GM23338 (cell line): ENCODE measurements around the gene TMPRSS15. TPM values are rescaled to one million over a fixed set of nuclear protein-coding genes. Genes with fewer than 3 reads are reported as not detected.

ENCODE experiments used
- ATAC-seq: fragments of 200-7000 bp; cut with Tn5 transposase; 3 replicates; pipeline ENCODE4 v1.9.1; 2020
- DNase-seq: peaks from one replicate; pipeline ENCODE4 v3.0.0-alpha.2; 2015; ENCODE audit warnings: low spot score
- H2AFZ ChIP-seq: fragments of 200-600 bp; sonication (generic); 2 replicates; pipeline ENCODE4 v1.8.0; 2016; ENCODE audit warnings: antibody characterized with exemption, mild to moderate bottlenecking, moderate library complexity
- H3F3A ChIP-seq: fragments of 200-600 bp; sonication (generic); replicated peaks from 2 replicates; pipeline ENCODE4 v1.8.0; 2017; ENCODE audit warnings: antibody characterized with exemption, mixed run types, low read depth
- H3K27ac ChIP-seq: fragments of 200-600 bp; sonication (generic); 2 replicates; pipeline ENCODE4 v1.6.1; 2016; ENCODE audit warnings: low read depth
- H3K27me3 ChIP-seq: fragments of 200-600 bp; sonication (generic); 2 replicates; pipeline ENCODE4 v1.8.0; 2016; ENCODE audit warnings: mild to moderate bottlenecking, mixed run types, moderate library complexity; ENCODE audit not compliant: insufficient read depth
- H3K36me3 ChIP-seq: fragments of 200-600 bp; sonication (generic); 2 replicates; pipeline ENCODE4 v1.8.0; 2016; ENCODE audit warnings: mild to moderate bottlenecking; ENCODE audit not compliant: insufficient read depth
- H3K4me1 ChIP-seq: fragments of 200-600 bp; sonication (generic); 2 replicates; pipeline ENCODE4 v1.8.0; 2016; ENCODE audit warnings: mild to moderate bottlenecking, moderate library complexity; ENCODE audit not compliant: insufficient read depth
- H3K4me2 ChIP-seq: fragments of 200-600 bp; sonication (generic); 2 replicates; pipeline ENCODE4 v1.7.1; 2017; ENCODE audit warnings: mixed run types
- H3K4me3 ChIP-seq: fragments of 200-600 bp; sonication (generic); 2 replicates; pipeline ENCODE4 v1.6.1; 2016; ENCODE audit warnings: mixed run types
- H3K79me2 ChIP-seq: fragments of 200-600 bp; sonication (generic); replicated peaks from 2 replicates; pipeline ENCODE4 v1.8.0; 2017; ENCODE audit warnings: mild to moderate bottlenecking; ENCODE audit not compliant: insufficient read depth
- H3K9me2 ChIP-seq: fragments of 200-600 bp; sonication (generic); 2 replicates; pipeline ENCODE4 v1.8.0; 2017; ENCODE audit not compliant: insufficient read depth
- H4K20me1 ChIP-seq: fragments of 200-600 bp; sonication (generic); replicated peaks from 2 replicates; pipeline ENCODE4 v1.8.0; 2017; ENCODE audit warnings: mild to moderate bottlenecking; ENCODE audit not compliant: insufficient read depth
- H3K27ac Mint-ChIP-seq: 2 replicates; pipeline ENCODE4 v1.8.0; 2020; ENCODE audit warnings: inconsistent platforms, mild to moderate bottlenecking, moderate library complexity, mixed read lengths
- H3K27me3 Mint-ChIP-seq: 3 replicates; pipeline ENCODE4 v1.8.0; 2022; ENCODE audit warnings: low read depth, mild to moderate bottlenecking, moderate library complexity, mixed read lengths, inconsistent platforms; ENCODE audit not compliant: insufficient read depth, poor library complexity
- H3K36me3 Mint-ChIP-seq: 3 replicates; pipeline ENCODE4 v1.8.0; 2021; ENCODE audit warnings: low read depth, mild to moderate bottlenecking, inconsistent platforms, moderate library complexity, mixed read lengths
- H3K4me1 Mint-ChIP-seq: 3 replicates; pipeline ENCODE4 v1.8.0; 2020; ENCODE audit warnings: mild to moderate bottlenecking, inconsistent platforms, mixed read lengths
- H3K4me3 Mint-ChIP-seq: 3 replicates; pipeline ENCODE4 v1.8.0; 2021; ENCODE audit warnings: moderate library complexity, mild to moderate bottlenecking, inconsistent platforms, mixed read lengths
- H3K9me3 Mint-ChIP-seq: 3 replicates; pipeline ENCODE4 v1.8.0; 2020; ENCODE audit warnings: moderate library complexity, mild to moderate bottlenecking, inconsistent platforms, mixed read lengths
- CREB1 ChIP-seq: fragments of 250-450 bp; sonication (Bioruptor Pico); IDR thresholded peaks from 2 replicates; pipeline ENCODE4 v1.5.0; 2020; ENCODE audit warnings: low read depth, mild to moderate bottlenecking, moderate library complexity
- EZH2 ChIP-seq: fragments of 200-600 bp; sonication (generic); IDR thresholded peaks from one replicate; pipeline ENCODE4 v1.8.0; 2017; ENCODE audit warnings: antibody characterized with exemption, mild to moderate bottlenecking, low read depth; ENCODE audit not compliant: unreplicated experiment
- EZH2phosphoT487 ChIP-seq: fragments of 200-600 bp; sonication (generic); IDR thresholded peaks from one replicate; pipeline ENCODE4 v1.8.1; 2018; ENCODE audit warnings: antibody characterized with exemption; ENCODE audit not compliant: unreplicated experiment
- JUNB ChIP-seq: IDR thresholded peaks from one replicate; pipeline ENCODE4 v1.6.1; 2016; ENCODE audit warnings: antibody characterized with exemption; ENCODE audit not compliant: unreplicated experiment
- POLR2AphosphoS5 ChIP-seq: IDR thresholded peaks from 2 replicates; pipeline ENCODE4 v1.6.1; 2016; ENCODE audit warnings: antibody characterized with exemption, low read depth
- STAT1 ChIP-seq: IDR thresholded peaks from one replicate; pipeline ENCODE4 v1.6.1; 2016; ENCODE audit warnings: antibody characterized with exemption; ENCODE audit not compliant: unreplicated experiment
- ZNF331 ChIP-seq: fragments of 250-450 bp; sonication (Bioruptor Pico); IDR thresholded peaks from 2 replicates; pipeline ENCODE4 v1.5.0; 2020; ENCODE audit warnings: low read depth, mild to moderate bottlenecking, moderate library complexity
- polyA plus RNA-seq: library from polyadenylated mRNA; unstranded; fragments of >200 nt; fragmentation: Nextera tagmentation; extraction: Ambion mirVana; gene quantifications from 2 replicates; pipeline ENCODE4 v1.2.1, GENCODE V29; 2016
- total RNA-seq: library from RNA; depleted of rRNA; stranded (reverse); fragments of >200 nt; shearing (Covaris generic); gene quantifications from 2 replicates; pipeline ENCODE4 v1.2.3, GENCODE V29; 2014
- TF ChIP-seq, protein P1 (sequence below), 2 experiments: fragments of 200-600 bp in 1 of 2; sonication (generic) in 1 of 2; conservative IDR thresholded peaks; 2 replicates each; pipeline versions ENCODE4 v1.5.1 to v1.6.1; 2016 to 2017; ENCODE audit warnings: antibody characterized with exemption in 2 of 2, low read depth in 2 of 2, mild to moderate bottlenecking in 2 of 2, moderate library complexity in 1 of 2
- TF ChIP-seq, protein P2 (sequence below): IDR thresholded peaks from 2 replicates; pipeline ENCODE4 v1.6.1; 2016; ENCODE audit warnings: antibody characterized with exemption
- TF ChIP-seq, protein P3 (sequence below): IDR thresholded peaks from one replicate; pipeline ENCODE4 v1.6.1; 2018; ENCODE audit warnings: antibody characterized with exemption; ENCODE audit not compliant: unreplicated experiment

TMPRSS15 gene
- total and polyA plus RNA-seq, 2 experiments from 2014 or later, result not detected

DNA sequence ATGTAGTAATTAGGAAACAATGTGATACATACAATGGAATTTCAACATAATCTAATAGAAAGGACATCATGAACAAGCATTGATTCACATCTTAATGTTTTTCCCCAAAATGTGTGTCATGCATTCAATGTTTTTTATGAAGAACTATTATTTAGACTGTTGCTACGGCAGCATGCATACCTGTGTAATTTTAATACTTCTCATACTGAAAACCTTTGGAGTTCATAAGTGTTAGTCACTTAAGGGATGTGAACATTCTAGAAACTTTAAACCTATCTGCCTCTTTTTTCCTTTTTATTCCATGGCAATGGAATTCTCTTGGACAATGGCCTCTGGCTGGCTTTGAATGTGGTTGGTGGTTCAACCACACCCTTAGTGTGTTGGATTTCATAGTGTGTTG, 48.6 kb downstream of the TMPRSS15 start:
- no peaks in the 10 kb centered on the region for H3K79me2 ChIP-seq
- Mint-ChIP-seq H3K27ac (no peak overlapping the region), H3K9me3 (no peaks in the 10 kb centered on the region; the same call in 2 of the 3 replicates), H3K36me3 (no peaks in the 10 kb centered on the region), H3K4me1 (no peaks in the 10 kb centered on the region), H3K4me3 (no peak overlapping the region), H3K27me3 (no peaks in the 10 kb centered on the region)
- H3K4me1 ChIP-seq, result no peaks in the 10 kb centered on the region
- no peak for TF ChIP-seq EZH2phosphoT487
- no peak for TF ChIP-seq POLR2AphosphoS5
- TF ChIP-seq, protein P1, sequence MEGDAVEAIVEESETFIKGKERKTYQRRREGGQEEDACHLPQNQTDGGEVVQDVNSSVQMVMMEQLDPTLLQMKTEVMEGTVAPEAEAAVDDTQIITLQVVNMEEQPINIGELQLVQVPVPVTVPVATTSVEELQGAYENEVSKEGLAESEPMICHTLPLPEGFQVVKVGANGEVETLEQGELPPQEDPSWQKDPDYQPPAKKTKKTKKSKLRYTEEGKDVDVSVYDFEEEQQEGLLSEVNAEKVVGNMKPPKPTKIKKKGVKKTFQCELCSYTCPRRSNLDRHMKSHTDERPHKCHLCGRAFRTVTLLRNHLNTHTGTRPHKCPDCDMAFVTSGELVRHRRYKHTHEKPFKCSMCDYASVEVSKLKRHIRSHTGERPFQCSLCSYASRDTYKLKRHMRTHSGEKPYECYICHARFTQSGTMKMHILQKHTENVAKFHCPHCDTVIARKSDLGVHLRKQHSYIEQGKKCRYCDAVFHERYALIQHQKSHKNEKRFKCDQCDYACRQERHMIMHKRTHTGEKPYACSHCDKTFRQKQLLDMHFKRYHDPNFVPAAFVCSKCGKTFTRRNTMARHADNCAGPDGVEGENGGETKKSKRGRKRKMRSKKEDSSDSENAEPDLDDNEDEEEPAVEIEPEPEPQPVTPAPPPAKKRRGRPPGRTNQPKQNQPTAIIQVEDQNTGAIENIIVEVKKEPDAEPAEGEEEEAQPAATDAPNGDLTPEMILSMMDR (conservative IDR thresholded peaks at IDR 0.05; ENCODE audit: low read depth in 2 of 2), result no peak
- TF ChIP-seq EZH2, result no peak
- H2AFZ ChIP-seq, result no peak overlapping the region
- ATAC-seq (no peak), DNase-seq (no peak)
- no peaks in the 10 kb centered on the region for H4K20me1 ChIP-seq
- H3K27me3 ChIP-seq, result no peaks in the 10 kb centered on the region
- H3K36me3 ChIP-seq, result no peaks in the 10 kb centered on the region
- H3K9me2 ChIP-seq, result no peaks in the 10 kb centered on the region
- no peak overlapping the region for H3K4me3 ChIP-seq
- no peak overlapping the region for H3K27ac ChIP-seq
- H3F3A ChIP-seq, result no peaks in the 10 kb centered on the region
- H3K4me2 ChIP-seq, result no peak overlapping the region

DNA sequence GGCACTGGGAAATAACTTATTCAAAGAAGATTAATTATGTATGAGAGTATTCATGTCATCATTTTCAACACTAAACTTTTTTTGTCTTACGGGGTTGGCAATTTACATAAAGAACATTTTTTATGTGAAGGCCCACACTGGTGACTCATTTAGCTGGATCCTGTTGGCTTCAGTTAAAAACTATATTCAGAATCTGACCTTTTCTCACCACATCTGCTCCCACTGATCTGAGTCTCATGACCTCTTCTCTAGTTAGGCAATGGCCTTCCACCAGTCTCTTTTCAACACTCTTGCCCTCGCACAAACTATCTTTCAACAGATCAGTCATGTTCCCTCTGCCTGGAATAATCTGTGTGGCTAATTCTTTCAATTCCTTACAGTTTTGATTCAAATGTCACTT, 53.4 kb downstream of the TMPRSS15 start:
- DNase-seq (no peak), ATAC-seq (no peak)
- H3K27ac ChIP-seq, result no peak overlapping the region
- Mint-ChIP-seq H3K9me3 (no peaks in the 10 kb centered on the region), H3K27ac (no peak overlapping the region), H3K36me3 (no peaks in the 10 kb centered on the region), H3K27me3 (no peaks in the 10 kb centered on the region), H3K4me1 (no peaks in the 10 kb centered on the region), H3K4me3 (no peak overlapping the region)
- H2AFZ ChIP-seq, result no peak overlapping the region
- no peaks in the 10 kb centered on the region for H3K4me1 ChIP-seq
- H3K27me3 ChIP-seq, result no peaks in the 10 kb centered on the region
- H3F3A ChIP-seq, result no peaks in the 10 kb centered on the region
- no peaks in the 10 kb centered on the region for H3K36me3 ChIP-seq
- H3K4me3 ChIP-seq, result no peak overlapping the region
- H3K9me2 ChIP-seq, result no peaks in the 10 kb centered on the region
- no peaks in the 10 kb centered on the region for H3K79me2 ChIP-seq
- no peak overlapping the region for H3K4me2 ChIP-seq
- H4K20me1 ChIP-seq, result no peaks in the 10 kb centered on the region
- TF ChIP-seq EZH2, result no peak
- TF ChIP-seq, protein P2, sequence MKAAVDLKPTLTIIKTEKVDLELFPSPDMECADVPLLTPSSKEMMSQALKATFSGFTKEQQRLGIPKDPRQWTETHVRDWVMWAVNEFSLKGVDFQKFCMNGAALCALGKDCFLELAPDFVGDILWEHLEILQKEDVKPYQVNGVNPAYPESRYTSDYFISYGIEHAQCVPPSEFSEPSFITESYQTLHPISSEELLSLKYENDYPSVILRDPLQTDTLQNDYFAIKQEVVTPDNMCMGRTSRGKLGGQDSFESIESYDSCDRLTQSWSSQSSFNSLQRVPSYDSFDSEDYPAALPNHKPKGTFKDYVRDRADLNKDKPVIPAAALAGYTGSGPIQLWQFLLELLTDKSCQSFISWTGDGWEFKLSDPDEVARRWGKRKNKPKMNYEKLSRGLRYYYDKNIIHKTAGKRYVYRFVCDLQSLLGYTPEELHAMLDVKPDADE, result no peak
- TF ChIP-seq STAT1, result no peak
- no peak for TF ChIP-seq CREB1 (CRISPR knock-in tag)
- no peak for TF ChIP-seq ZNF331 (CRISPR knock-in tag)
- TF ChIP-seq JUNB, result no peak
- no peak for TF ChIP-seq POLR2AphosphoS5
- TF ChIP-seq, protein P1 (conservative IDR thresholded peaks at IDR 0.05; ENCODE audit: low read depth in 2 of 2), result no peak
- TF ChIP-seq, protein P3, sequence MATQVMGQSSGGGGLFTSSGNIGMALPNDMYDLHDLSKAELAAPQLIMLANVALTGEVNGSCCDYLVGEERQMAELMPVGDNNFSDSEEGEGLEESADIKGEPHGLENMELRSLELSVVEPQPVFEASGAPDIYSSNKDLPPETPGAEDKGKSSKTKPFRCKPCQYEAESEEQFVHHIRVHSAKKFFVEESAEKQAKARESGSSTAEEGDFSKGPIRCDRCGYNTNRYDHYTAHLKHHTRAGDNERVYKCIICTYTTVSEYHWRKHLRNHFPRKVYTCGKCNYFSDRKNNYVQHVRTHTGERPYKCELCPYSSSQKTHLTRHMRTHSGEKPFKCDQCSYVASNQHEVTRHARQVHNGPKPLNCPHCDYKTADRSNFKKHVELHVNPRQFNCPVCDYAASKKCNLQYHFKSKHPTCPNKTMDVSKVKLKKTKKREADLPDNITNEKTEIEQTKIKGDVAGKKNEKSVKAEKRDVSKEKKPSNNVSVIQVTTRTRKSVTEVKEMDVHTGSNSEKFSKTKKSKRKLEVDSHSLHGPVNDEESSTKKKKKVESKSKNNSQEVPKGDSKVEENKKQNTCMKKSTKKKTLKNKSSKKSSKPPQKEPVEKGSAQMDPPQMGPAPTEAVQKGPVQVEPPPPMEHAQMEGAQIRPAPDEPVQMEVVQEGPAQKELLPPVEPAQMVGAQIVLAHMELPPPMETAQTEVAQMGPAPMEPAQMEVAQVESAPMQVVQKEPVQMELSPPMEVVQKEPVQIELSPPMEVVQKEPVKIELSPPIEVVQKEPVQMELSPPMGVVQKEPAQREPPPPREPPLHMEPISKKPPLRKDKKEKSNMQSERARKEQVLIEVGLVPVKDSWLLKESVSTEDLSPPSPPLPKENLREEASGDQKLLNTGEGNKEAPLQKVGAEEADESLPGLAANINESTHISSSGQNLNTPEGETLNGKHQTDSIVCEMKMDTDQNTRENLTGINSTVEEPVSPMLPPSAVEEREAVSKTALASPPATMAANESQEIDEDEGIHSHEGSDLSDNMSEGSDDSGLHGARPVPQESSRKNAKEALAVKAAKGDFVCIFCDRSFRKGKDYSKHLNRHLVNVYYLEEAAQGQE, result no peak
